ENCODE data around the gene PRDM10.

PRDM10 gene

GRCh38 chr11:129945373-129945772 is 57.3 kb downstream of the PRDM10 start:
- DNase-seq, result no peak

GRCh38 chr11:129944696-129945095 is 57.9 kb downstream of the PRDM10 start:
- DNase-seq, result no peak

- DNase-seq, result no peak
Observed at GRCh38 chr11:129943036-129943435, 59.6 kb downstream of the PRDM10 start.

GRCh38 chr11:129939510-129939909 is 63.1 kb downstream of the PRDM10 start:
- DNase-seq, result no peak

- no peak for DNase-seq
Observed at GRCh38 chr11:129938764-129939163, 63.9 kb downstream of the PRDM10 start.

- DNase-seq, result no peak
Observed at GRCh38 chr11:129937592-129938238, 64.9 kb downstream of the PRDM10 start.

- no peak for DNase-seq
Observed at GRCh38 chr11:129935723-129936122, 66.9 kb downstream of the PRDM10 start.

- DNase-seq, result no peak
Observed at GRCh38 chr11:129933891-129934290, 68.7 kb downstream of the PRDM10 start.

- no peak for DNase-seq
Observed at GRCh38 chr11:129933262-129933661, 69.4 kb downstream of the PRDM10 start.

- DNase-seq, result no peak
Observed at GRCh38 chr11:129932381-129933067, 70.1 kb downstream of the PRDM10 start.

GRCh38 chr11:129930743-129931142 is 71.9 kb downstream of the PRDM10 start:
- DNase-seq, result no peak

GRCh38 chr11:129930296-129930695 is 72.3 kb downstream of the PRDM10 start:
- no peak for DNase-seq

GRCh38 chr11:129929721-129930120 is 72.9 kb downstream of the PRDM10 start:
- DNase-seq, result no peak

GRCh38 chr11:129928923-129929692 is 73.5 kb downstream of the PRDM10 start:
- DNase-seq, result no peak

- no peak for DNase-seq
Observed at GRCh38 chr11:129922674-129923073, 80.0 kb downstream of the PRDM10 start.

GRCh38 chr11:129918361-129918760 is 84.3 kb downstream of the PRDM10 start:
- no peak for DNase-seq

GRCh38 chr11:129917231-129917630 is 85.4 kb downstream of the PRDM10 start:
- no peak for DNase-seq

- DNase-seq, result no peak
Observed at GRCh38 chr11:129911298-129911697, 91.3 kb downstream of the PRDM10 start.

- no peak for DNase-seq
Observed at GRCh38 chr11:129910360-129910759, 92.3 kb downstream of the PRDM10 start.

- no peak for DNase-seq
Observed at GRCh38 chr11:129905402-129905801, 97.2 kb downstream of the PRDM10 start.

GRCh38 chr11:129896062-129896461 is 106.6 kb downstream of the PRDM10 start:
- DNase-seq, result no peak

- DNase-seq, result peak; percentile 78
Observed at GRCh38 chr11:129895126-129896041, 107.3 kb downstream of the PRDM10 start, which contains the start of gene NFRKB. Gene NFRKB, minus strand, starts transcription at chr11:129895578. Its CDS starts 2,729 bp downstream, at chr11:129892849.

Measured in effector CD4-positive, alpha-beta T cell (primary cell).